RWPE1 (cell line): ENCODE measurements around the gene CHRNA1.

Experiments used
- CTCF ChIA-PET: fragments of 350-600 bp; sonication (Branson Sonifier 250); formaldehyde crosslinking; extraction: SDS; loops from one replicate; lab custom pipeline; 2021; lab: Yijun Ruan, JAX
- POLR2A ChIA-PET: fragments of 400-600 bp; formaldehyde crosslinking; extraction: SDS; loops from one replicate; lab custom pipeline; 2020; ENCODE audit warnings: antibody characterized with exemption; ENCODE audit not compliant: low non-redundant PET; lab: Yijun Ruan, JAX
- DNase-seq: peaks from one replicate; pipeline ENCODE4 v3.0.0; 2012; ENCODE audit warnings: low spot score
- H3K27ac ChIP-seq: fragments of 450-650 bp; 2 replicates; pipeline ENCODE4 v1.5.1; 2017
- CTCF ChIP-seq: fragments of 450-650 bp; conservative IDR thresholded peaks from 2 replicates; pipeline ENCODE4 v1.5.1; 2017; ENCODE audit warnings: low read depth, mild to moderate bottlenecking

The CHRNA1 gene

DNA sequence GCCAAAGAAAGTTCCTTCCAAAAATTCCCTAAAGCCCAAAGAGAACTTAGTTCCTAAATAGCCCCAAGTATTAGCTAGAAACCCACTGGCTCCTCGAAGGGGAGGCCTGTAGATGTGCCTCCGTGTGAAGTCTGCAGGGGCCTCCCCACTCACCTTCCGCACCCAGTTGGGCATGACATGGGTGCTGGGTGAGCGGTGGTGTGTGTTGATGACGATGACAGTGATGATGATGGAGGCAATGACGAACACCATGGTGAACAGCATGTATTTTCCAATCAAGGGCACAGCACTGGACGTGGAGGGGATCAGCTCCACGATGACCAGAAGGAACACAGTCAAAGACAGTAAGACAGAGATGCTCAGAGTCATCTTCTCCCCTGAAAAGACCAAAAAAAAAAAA lies 14.5 kb downstream of the CHRNA1 start:
- CTCF ChIA-PET, result interaction anchor here (0.6 to 1.4 kb wide), 6 partner anchors 19 to 987 kb away, joined by 3 to 13 read pairs (median 6); no protein-coding TSS in a partner anchor
- no peak for TF ChIP-seq CTCF
- DNase-seq, result no peak
- no peak overlapping the region for H3K27ac ChIP-seq
- POLR2A ChIA-PET, result no interaction called here

- peak; percentile 86 for TF ChIP-seq CTCF
- ChIA-PET POLR2A (no interaction called here), CTCF (interaction anchor here (0.6 to 1.5 kb wide), 16 partner anchors 13 to 1313 kb away, joined by 3 to 13 read pairs (median 4); no protein-coding TSS in a partner anchor)
- H3K27ac ChIP-seq, result no peak overlapping the region
- DNase-seq, result peak; percentile 74
Observed at GRCh38 chr2:174748948-174749347, 15.3 kb downstream of the CHRNA1 start.

- ChIA-PET CTCF (no interaction called here), POLR2A (no interaction called here)
- no peak for TF ChIP-seq CTCF
- no peak for DNase-seq
- no peak overlapping the region for H3K27ac ChIP-seq
Observed at GRCh38 chr2:174745142-174745541, 19.1 kb downstream of the CHRNA1 start.

DNA sequence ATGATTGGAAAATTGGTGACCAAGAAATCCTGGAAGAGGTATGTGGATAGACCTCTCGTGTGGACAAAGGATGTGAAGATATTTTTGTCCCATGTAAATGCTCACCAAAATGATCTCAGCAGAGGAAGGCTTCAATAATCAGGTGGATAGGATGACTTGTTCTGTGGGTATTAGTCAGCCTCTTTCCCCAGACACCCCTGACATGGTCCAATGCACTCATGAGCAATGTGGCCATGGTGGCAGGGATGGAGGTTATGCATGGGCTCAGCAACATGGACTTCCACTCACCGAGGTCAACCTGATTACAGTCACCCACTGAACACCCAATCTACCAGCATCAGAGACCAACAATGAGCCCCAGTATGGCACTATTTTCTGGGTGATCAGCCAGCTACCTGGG lies 20.2 kb downstream of the CHRNA1 start:
- no peak overlapping the region for H3K27ac ChIP-seq
- POLR2A ChIA-PET, result no interaction called here
- DNase-seq, result no peak
- no peak for TF ChIP-seq CTCF
- CTCF ChIA-PET, result no interaction called here

DNA sequence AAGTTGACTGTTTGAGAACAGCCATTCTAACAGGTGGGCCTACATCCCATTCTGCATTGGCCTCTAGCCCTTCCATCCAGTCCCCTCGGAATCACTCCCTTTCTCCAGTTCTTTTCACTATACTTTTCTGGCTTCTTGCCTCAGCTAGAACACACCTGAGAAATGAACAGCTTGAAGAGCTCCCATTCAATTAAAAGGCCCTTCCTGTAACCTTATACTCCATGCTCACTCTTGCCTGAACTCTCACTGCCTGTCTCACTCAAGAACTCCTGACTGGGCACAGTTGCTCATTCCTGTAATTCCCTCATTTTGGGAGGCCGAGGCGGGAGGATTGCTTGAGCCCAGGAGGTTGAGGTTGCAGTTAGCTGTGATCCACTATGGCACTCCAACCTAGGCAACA lies 23.6 kb downstream of the CHRNA1 start:
- no peak for TF ChIP-seq CTCF
- CTCF ChIA-PET, result no interaction called here

GRCh38 chr2:174738841-174739240 lies 25.4 kb downstream of the CHRNA1 start:
- CTCF ChIA-PET, result interaction anchor here (0.5 to 0.6 kb wide), 2 partner anchors 542 to 819 kb away, joined by 3 to 6 read pairs; no protein-coding TSS in a partner anchor
- H3K27ac ChIP-seq, result no peak overlapping the region
- POLR2A ChIA-PET, result no interaction called here
- no peak for DNase-seq
- no peak for TF ChIP-seq CTCF

More for the DNA sequence above, 23.6 kb downstream of the CHRNA1 start:
- DNase-seq, result no peak
- H3K27ac ChIP-seq, result no peak overlapping the region
- POLR2A ChIA-PET, result no interaction called here
